Transverse colon (tissue), 4 donors: ENCODE data around the gene CDIPT.

Source experiments
- POLR2A ChIP-seq: fragments of 450-650 bp; IDR thresholded peaks from one replicate; pipeline ENCODE4 v1.6.1; 2016; ENCODE audit warnings: antibody characterized with exemption, mild to moderate bottlenecking, moderate library complexity
- POLR2AphosphoS5 ChIP-seq, 3 donors: sonication (generic); formaldehyde crosslinking; IDR thresholded peaks; one replicate each; pipeline ENCODE4 v1.6.1; 2016; ENCODE audit warnings: antibody characterized with exemption in 3 of 3
- TF ChIP-seq, protein P1 (sequence below), 5 experiments: fragments of 200-600 bp in 3 of 5; fragments of 450-650 bp in 2 of 5; sonication (generic) in 3 of 5; IDR thresholded peaks; 1 replicate in 2 of 5; 2 replicates in 3 of 5; pipeline ENCODE4 v1.5.1; 2016 to 2017; ENCODE audit warnings: antibody characterized with exemption in 5 of 5, inconsistent platforms in 3 of 5, mild to moderate bottlenecking in 2 of 5, moderate library complexity in 1 of 5

DNA sequence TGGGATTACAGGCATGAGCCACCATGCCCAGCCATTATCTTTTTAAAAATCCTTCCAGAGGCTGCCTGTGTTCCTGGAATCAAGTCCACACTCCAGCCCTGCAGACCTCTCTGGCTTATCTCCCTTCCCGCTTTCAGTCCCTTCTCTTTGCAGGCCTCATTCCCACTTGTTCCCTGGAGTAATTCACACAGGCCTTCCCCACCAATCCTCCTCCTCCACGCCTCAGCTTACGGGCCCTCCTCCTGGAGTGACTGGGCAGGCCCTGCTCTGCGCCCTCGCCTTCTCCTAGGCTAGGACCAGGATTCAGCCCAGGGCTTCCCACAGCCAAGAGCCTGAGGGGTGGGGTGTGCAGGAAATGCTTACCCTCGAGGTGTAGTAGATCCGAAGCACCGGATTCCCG lies 2.8 kb downstream of the CDIPT start:
- TF ChIP-seq, protein P1, sequence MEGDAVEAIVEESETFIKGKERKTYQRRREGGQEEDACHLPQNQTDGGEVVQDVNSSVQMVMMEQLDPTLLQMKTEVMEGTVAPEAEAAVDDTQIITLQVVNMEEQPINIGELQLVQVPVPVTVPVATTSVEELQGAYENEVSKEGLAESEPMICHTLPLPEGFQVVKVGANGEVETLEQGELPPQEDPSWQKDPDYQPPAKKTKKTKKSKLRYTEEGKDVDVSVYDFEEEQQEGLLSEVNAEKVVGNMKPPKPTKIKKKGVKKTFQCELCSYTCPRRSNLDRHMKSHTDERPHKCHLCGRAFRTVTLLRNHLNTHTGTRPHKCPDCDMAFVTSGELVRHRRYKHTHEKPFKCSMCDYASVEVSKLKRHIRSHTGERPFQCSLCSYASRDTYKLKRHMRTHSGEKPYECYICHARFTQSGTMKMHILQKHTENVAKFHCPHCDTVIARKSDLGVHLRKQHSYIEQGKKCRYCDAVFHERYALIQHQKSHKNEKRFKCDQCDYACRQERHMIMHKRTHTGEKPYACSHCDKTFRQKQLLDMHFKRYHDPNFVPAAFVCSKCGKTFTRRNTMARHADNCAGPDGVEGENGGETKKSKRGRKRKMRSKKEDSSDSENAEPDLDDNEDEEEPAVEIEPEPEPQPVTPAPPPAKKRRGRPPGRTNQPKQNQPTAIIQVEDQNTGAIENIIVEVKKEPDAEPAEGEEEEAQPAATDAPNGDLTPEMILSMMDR (IDR thresholded peaks at IDR 0.05) = no peak
- TF ChIP-seq POLR2A = no peak
- TF ChIP-seq POLR2AphosphoS5 (IDR thresholded peaks at IDR 0.05) = no peak
